GM21367 (cell line): ENCODE results near the gene SNAI1.

Experiments used
- ATAC-seq: cut with Tn5 transposase; IDR thresholded peaks from one replicate; pipeline ENCODE4 v1.9.1; 2021; ENCODE audit not compliant: unreplicated experiment

Gene SNAI1

GRCh38 chr20:50032955-50033666, 50.3 kb downstream of the SNAI1 start:
- no peak for ATAC-seq

GRCh38 chr20:50034567-50035180, 51.9 kb downstream of the SNAI1 start:
- no peak for ATAC-seq

GRCh38 chr20:50036703-50037102, 53.9 kb downstream of the SNAI1 start:
- ATAC-seq = no peak

- no peak for ATAC-seq
Observed at GRCh38 chr20:50037123-50037522, 54.3 kb downstream of the SNAI1 start.

- ATAC-seq = no peak
Observed at GRCh38 chr20:50037575-50037974, 54.8 kb downstream of the SNAI1 start.

DNA sequence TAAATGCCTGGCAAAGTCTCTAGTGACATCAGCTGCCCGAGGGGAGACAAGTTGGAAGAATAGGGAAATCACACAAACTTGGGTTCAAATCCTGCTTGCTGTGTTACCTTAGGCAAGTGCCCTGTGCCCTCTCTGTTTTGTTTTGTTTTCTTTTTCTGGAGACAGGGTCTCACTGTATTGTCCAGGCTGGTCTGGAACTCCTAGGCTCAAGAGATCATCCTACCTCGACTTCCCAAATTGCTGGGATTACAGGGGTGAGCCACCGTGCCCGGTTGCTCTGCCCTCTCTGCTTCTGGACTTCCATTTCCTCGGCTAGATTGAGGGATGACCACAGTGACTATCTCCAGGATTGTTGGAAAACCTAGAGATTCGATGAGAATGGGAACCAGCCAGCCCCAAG, 55.4 kb downstream of the SNAI1 start:
- ATAC-seq = no peak
